ENCODE results near the gene EFCAB7.

EFCAB7 gene, protein sequence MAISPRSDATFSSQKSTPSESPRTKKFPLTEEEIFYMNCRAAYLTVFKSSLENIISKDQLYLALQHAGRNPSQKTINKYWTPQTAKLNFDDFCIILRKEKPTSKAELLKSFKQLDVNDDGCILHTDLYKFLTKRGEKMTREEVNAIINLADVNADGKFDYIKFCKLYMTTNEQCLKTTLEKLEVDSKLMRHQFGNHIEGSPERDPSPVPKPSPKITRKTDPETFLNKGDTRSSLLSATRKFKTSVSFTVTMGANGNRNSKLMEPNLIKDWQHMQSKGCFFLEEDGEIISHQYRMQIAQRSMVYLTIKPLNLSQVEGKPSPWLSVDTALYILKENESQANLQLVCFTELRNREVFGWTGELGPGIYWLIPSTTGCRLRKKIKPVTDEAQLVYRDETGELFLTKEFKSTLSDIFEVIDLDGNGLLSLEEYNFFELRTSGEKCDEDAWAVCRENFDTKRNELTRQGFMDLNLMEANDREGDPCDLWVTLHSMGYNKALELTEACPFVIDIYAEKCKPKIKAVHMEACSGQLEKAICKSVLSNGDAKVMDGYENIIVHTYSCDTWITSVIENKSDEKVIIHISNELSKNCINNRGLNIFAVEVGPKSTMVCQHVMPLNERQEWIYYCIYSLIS

DNA sequence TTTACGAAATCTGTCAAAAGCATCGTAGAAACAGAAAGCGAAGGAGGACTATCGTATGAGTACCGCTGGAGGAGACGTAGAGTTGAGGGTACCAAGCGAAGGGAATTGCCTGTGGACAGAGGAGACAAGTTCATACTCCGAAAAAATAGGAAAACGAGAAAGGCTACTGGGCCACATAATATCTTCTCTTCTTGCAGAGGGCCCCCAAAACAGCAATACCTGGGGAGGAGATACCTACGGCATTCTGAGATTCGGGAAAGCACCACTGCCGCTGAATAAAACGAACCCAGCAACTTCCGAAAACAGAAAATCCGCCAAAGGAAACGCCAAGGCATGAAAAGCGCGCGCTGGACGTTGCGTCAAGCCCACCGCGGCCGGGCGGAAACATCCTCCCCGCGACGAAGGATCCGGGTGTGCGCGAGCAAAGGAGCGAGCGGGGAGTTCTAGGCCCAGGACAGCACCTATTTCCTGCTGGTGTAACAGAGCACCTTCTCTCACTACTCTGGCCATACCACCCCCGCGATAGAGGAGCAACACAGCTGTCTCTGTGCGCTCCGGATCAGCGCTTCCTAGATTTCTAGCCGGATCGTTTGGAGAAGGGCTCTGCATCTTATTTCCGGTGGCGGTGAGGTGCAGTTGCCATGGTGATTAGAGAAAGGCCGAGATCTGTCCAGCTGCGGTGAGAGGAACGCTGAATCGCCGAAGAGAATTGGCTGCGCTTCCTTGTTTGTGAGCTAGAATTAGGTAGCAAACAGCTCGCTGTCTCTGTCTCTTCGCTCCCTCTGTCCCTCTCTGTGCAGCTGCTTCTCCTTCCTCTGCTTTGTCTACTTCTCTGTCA is at the start of gene EFCAB7, which contains the start of gene ITGB3BP:
EFCAB7 (plus strand) TSS at position 635 of the 838 bp plus-strand sequence. CDS start 2,048 bp downstream, outside the sequence.
ITGB3BP (minus strand) TSS at position 335 of the 838 bp plus-strand sequence; CDS start at position 243, 92 bp downstream.
- DNase-seq, result peak; percentile 98

DNA sequence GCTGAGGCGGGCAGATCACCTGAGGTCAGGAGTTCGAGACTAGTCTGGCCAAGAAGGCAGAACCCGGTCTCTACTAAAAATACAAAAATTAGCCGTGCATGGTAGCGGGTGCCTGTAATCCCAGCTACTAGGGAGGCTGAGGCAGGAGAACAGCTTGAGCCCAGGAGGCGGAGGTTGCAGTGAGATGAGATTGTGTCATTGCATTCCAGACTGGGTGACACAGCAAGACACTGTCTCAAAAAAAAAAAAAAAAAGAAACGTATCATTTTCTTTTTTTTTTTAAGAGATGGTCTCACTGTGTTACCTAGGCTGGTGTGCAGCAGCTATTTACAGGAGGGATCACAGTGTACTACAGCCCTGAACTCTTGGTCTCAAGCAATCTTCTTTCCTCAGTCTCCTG is 47.6 kb upstream of the EFCAB7 start:
- DNase-seq, result no peak

DNA sequence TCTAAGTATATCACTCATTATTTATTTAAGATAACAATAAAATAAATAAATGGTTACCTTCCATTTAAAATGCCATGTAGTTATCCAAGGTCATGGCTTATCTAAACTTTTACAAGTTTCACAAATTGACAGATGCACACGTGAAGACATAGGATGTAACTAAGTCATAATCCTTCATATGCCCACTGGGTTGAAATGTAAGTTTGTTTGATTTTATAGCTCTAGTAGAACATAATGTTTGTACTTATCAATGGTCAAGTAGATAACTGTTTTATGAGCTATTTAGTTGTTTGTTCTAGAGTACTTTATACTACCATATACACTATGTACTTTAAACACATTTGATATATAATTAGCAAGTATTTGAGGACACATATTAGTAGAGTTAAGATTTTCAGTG is 43.3 kb upstream of the EFCAB7 start:
- no peak for DNase-seq

DNA sequence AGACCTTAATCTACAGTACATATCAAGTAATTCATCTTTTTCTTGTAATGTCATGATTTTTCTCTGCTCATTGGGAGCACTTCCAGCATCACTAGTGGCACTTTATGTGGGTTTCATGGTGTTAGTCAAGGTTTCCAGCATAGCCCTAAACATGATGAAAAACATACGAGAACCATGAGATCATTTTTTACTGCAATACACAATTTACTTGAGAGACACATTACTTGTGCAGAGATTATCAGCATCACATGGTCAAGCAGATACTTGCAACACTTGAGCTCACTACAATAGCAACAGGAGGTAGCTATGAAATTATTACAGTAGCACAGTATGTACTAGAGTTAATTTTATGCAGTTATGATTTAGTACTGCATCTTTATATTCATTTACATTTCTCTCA is 36.7 kb upstream of the EFCAB7 start:
- DNase-seq, result no peak

DNA sequence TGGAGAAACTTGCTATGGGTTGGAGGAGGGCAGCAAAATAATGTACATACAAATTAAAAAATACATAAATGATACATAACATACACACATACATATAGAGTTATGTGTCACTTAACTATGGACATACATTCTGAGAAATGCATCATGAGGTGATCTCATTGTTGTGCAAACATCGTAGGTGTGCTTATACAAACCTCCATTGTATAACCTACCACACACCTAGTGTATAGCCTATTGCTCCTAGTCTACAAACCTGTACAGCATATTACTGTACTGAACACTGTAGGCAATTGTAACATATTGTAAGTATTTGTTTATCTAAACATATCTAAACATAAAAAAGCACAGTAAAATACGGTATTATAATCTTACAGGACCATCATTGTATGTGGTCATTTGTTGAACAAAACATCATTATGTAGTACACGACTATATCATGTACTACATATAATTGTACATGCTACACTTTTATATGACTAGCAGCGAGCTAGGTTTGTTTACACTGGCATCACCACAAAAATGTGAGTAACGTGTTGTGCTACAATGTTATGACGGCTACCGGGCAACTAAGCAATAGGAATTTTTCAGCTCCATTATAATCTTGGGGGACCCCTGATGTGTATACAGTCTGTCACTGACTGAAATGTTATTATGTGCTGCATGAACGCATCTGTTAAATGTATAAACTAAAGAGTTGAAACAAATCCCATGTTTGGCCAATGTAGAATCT is 35.8 kb upstream of the EFCAB7 start:
- DNase-seq, result no peak

DNA sequence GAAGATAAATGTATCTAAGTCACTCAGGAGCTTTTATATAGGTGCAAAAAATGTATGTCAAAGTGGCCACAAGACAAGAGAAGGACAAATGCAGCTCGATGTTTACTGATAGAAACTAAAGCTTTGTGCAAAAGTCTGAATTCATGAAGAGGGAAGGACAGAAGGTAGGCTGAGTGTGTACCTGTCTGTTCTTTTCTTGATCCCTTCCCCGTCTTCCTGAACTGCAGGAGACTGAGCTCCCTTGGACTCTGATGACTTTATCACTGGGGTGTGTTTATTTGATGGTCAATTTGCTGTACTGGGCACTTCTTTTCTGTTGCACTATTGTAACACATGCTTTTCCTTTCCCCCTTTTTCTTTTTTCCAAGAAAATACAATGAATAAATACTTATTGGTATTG is 25.7 kb upstream of the EFCAB7 start:
- no peak for DNase-seq

DNA sequence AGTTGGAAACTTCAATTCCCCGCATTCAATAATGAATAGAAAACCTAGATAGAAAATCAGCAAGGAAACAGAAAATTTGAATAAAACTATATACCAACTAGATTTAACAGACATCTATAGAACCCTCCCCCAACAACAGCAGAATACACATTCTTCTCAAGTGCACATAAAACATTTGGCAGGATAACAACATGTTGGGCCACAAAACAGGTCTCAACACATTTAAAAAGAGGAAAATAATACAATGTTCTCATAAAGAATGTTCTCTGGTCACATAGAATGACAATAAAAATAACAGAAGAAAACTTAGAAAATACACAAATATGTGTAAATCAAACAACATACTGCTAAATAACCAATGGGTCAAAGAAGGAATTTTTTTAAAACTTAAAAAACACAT is 25.2 kb upstream of the EFCAB7 start:
- DNase-seq, result no peak

DNA sequence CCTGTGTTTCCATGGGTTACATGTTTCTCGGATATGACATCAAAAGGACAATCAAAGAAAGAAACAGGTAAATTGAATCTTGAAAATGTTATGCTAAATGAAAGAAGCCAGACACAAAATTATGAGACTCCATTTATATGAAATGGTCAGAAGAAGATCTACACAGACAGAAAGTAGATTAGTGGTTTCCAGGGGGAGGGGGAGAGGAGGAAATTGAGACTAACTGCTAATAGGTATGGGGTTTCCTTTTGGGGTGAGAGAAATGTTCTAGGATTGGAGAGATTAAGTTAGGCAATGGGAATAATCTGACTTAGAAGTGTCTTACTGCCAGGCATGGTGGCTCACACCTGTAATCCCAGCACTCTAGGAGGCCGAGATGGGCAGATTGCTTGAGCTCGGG is 22.1 kb upstream of the EFCAB7 start:
- DNase-seq, result no peak

DNA sequence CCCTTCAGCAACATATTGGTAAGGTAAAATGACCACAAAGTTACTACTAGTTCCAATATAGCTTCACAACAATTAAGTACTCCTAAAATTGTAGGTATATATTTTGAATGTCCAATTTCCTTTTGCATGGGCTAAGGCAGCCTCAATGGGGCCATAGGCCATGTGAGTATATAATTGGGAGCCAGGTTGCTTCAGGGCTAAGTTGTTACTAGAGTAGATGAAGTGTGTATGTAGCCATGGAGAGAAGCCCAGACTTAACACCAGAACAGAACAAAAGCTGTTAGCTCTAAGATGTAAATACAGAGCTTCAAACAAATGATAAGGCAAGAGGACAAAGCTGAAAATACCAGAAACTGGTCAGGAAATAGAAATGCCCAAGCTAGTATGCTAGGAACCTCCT is 16.5 kb upstream of the EFCAB7 start:
- DNase-seq, result no peak

DNA sequence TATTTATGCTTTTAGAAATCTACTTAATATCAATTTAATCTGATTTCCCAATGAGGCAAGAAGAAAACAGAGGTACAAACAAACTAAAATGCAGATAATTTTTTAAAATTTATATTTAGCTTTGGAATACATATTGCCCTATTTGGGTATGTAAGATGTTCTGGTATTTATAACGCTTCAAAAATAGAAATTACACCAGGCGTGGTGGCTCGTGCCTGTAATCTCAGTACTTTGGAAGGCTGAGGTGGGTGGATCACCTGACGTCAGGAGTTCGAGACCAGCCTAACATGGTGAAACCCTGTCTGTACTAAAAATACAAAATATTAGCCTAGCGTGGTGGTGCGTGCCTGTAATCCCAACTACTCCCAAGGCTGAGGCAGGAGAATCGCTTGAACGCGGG is 13.6 kb upstream of the EFCAB7 start:
- no peak for DNase-seq

DNA sequence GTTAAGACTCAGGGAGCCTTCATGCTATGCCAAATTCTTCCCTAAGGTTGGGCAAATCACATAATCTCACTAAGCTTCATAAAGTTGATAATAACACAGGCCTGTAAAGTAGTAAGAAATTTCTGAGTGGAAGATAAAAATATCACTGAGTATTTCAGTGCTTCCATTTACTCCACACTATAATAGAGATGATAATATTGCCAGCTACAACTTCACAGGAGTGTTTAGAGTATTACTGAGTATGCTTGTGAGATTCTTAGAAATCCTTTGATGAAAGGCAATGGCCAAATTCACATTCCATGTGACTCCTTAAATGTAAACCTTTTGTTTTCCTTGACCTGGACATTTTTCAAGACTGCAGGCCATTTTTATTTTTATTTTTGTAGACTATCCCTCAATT is 10.7 kb upstream of the EFCAB7 start:
- no peak for DNase-seq

DNA sequence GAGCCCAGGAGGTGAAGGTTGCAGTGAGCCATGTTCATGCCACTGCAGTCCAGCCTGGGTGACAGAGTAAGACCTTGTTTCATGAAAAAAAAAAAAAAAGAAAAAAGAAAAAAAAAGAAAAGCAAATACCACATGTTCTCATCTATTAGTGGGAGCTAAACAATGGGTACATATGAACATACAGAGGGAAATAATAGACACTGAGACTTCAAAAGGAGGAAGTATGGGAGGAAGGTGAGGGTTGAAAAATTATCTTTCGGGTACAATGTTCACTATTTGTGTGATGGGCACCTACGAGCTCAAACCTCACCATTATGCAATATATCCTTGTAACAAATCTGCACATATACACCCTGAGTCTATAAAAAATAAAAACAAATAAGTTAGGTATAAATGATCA is 6.7 kb upstream of the EFCAB7 start:
- no peak for DNase-seq

DNA sequence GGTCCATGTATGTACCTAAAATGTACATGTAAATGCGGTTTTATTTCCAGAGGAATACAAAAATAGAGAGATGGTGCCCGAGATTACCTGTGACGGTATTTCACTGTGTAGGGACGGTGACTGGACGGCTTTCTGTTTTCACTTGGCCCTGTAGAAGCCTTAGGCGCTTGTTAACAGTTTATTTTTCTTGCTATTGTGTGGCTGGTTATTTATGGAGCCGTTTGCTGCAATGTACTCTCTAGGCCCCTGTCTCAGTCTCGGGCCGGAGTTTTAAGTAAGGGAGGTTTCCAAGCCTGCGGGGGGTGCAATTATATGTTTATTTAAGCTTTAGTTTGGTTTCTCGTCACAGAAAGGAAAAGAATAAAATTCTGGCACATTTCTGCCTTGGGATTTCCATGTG is 413 bp downstream of the EFCAB7 start:
- DNase-seq, result no peak

DNA sequence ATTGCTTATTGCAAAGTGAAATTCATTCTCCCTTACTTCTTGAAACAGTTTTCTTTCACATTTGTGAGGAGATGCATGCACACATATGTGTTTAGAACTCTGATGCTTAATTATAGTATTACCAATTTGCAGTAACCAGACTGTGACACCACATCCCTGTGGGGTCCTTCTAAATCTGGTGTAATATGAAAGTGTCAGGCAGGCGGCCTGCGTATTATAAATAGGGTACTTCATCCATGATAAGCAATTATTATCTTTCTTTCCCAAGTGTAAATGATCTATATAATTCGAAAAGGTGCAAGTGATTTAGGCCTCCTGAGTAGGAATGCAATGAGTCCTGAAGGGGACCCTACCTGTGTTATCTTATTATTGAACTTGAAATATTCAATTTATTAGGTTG is 876 bp downstream of the EFCAB7 start:
- peak; percentile 3 for DNase-seq

DNA sequence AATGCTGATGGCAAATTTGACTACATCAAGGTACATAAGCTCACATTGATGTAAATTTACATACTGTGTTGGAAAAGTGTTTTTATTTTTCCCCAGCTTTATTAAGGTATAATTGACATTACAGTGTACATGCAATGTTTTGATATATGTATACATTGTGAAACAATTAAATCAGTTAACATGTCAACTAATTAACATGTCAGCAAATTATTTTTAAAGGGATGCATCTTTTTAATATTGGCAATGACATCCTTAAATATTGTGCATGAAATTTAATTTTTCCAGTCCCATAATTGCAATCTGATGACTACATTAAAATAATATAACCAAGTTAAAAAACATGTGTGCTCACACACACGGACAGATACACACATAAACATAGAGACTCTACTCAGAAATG is 9.4 kb downstream of the EFCAB7 start:
- DNase-seq, result no peak

DNA sequence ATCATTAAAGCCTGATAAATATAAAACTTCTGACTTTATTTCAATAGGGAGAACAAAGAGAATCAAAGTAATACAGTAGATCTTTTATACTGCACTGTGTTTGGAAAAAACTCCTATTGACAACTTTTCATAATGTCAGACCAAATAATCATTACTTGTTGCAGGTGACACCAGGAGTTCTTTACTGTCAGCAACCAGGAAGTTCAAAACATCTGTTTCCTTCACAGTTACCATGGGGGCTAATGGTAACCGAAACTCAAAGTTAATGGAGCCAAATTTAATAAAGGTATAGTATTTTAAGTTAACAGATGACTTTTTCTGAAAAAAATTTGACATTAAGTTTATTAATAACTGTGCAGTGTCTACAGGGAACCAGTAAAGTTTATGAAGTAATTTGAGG is 10.6 kb downstream of the EFCAB7 start:
- DNase-seq, result no peak

DNA sequence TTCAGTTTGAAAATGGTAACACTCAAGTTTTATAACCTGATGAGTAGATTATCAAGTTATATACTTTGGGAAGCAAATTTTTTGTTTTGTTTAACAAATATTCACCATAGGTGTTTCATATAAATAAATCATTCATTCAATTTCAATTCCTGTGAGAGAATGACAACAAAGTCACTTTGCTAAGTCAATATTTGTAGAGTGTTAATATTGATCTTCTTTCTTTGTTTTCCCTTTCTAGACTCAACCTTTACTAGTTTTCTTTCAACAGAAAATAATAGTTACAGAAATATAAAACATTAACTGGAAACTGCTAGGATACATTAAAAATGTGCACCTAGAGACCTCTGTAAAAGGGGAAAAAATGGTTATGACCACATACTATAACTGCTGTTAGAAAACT is 11.1 kb downstream of the EFCAB7 start:
- no peak for DNase-seq

DNA sequence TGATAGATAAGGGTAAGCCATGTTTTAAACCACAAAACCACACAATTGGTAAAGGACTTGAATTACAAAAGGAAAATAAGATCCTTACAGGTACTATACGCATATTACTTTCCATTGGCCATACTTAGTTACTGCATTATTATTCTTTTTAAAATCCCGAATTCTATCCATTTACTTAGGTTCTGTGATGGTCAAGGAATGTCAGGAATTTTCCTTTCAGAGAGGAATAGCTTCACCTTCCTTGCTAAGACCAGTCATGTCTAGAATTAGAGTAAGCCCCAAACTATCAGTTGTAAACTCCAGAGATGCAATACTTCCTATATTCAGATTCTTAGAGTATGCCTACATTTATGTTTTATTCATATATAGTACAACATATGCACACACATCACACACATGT is 13.7 kb downstream of the EFCAB7 start:
- DNase-seq, result no peak

DNA sequence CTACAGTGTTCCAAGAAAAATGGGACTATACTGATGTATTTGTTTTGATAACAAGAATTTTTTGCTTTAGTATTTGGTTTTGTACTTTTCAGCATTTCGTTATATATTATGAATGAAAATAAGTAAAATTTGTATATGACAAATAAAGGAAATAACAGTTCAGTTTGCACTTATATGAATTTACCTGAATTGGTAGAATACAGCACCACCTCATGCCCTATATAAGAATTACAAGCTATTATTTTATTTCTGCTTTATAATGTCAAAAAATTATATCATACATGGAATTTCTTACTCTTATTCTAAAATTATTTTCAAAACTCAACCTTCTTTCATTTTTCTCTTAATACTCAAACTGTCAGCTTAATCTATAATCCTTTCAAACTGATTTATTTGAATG is 14.6 kb downstream of the EFCAB7 start:
- no peak for DNase-seq

DNA sequence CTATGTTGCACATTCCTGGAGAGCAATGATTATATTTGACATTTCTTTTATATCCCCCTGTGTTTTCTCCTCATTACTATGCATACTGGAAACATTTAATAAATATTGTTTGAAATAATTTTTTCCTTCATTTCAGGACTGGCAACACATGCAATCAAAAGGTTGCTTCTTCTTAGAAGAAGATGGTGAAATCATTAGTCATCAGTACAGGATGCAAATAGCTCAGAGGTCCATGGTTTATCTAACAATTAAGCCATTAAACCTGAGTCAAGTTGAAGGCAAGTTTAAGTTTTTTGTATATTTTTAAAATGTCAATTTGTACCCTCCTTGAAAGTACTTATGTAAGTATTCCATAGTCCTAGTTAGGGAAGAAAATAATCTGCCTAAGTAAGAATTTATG is 22.5 kb downstream of the EFCAB7 start:
- no peak for DNase-seq

DNA sequence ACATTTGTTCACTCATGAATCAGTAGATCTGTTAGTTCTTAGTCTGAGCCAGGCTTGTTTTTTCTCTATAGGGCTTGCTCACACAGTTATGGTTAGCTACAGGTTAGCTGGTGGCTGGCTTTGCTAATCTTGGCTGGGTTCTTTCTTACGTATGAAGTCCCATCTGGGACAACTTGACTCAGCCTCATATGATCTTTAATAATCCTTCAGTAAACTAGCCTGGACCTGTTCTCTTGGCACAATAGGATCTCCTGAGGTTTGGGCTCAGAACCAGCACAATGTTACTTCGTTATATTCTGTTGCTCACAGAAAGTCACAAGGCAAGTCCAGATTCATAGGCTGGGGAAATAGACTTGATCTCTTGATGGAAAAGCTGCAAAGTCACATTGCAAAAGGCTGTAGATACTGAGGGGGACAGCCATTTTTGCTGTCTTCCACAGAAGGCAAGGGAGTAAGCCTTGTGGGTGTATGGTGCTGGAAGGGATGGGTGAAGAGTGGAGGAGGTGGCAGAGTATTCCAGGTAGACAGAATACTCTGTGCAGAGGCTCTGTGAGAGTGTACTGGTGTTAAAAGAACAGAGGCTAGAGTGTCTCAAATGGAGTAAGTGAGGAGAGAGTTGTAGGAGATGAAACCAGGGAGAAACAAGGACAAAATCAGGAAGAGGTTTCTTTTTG is 24.4 kb downstream of the EFCAB7 start:
- no peak for DNase-seq

DNA sequence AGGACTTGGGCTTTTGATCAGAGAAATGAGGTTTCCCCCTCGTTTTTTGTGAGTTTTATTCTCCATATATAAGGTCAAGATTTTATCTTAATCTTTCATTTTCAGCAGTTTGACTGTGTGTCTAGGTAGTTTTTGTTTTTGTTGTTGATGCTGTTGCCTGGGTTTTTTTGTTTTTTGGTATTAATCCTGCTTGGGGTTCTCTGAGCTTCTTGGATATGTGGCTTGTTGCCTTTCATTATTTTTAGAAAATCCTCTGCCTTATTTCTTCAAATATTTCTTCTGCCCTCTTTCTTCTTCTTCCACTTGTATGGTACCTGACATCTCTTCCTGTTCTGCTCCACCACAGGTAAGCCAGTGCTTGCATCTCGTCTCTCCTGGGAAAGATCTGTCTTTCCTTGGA is 25.0 kb downstream of the EFCAB7 start:
- no peak for DNase-seq

Measured in NCI-H1105 treated with DMSO at 0.1 percent for 48 hours (cell line).